Cerebellar nuclear complex (tissue), 1 donor: Measurements from ENCODE around the gene CST6.
"Not testable (repeated sequence)": the region's sequence is repeated elsewhere in the genome, so short reads cannot be mapped to it uniquely, and the experiment has no call there.

Experiments
- DNase-seq, 2 experiments: peaks; one replicate each; lab custom pipeline; 2025; lab: John Stamatoyannopoulos, UW

Gene CST6

GRCh38 chr11:66015454-66015881, 3.7 kb downstream of the CST6 start:
- DNase-seq: no peak

GRCh38 chr11:66015936-66016792, 4.4 kb downstream of the CST6 start:
- DNase-seq: no peak

- no peak for DNase-seq
Observed at GRCh38 chr11:66016793-66017177, 5.0 kb downstream of the CST6 start.

GRCh38 chr11:66017321-66017720, 5.5 kb downstream of the CST6 start:
- DNase-seq: no peak

GRCh38 chr11:66020212-66020611, 8.4 kb downstream of the CST6 start:
- DNase-seq: no peak

GRCh38 chr11:66020618-66021357, 9.0 kb downstream of the CST6 start:
- DNase-seq: no peak

- DNase-seq: no peak
Observed at GRCh38 chr11:66022401-66023185, 10.8 kb downstream of the CST6 start.

GRCh38 chr11:66023186-66023440, 11.3 kb downstream of the CST6 start:
- DNase-seq: not testable (repeated sequence)

- DNase-seq: no peak
Observed at GRCh38 chr11:66026017-66026529, 14.3 kb downstream of the CST6 start, which contains the start of gene CATSPER1. Gene CATSPER1, minus strand, starts transcription at chr11:66026479. Its CDS starts 100 bp downstream, at chr11:66026379.

GRCh38 chr11:66032957-66033735, 21.3 kb downstream of the CST6 start:
- no peak for DNase-seq

- DNase-seq: no peak
Observed at GRCh38 chr11:66035653-66036333, 24.0 kb downstream of the CST6 start.

- no peak for DNase-seq
Observed at GRCh38 chr11:66036334-66036710, 24.5 kb downstream of the CST6 start.

- DNase-seq: no peak
Observed at GRCh38 chr11:66037327-66037726, 25.5 kb downstream of the CST6 start.

GRCh38 chr11:66039765-66040164, 28.0 kb downstream of the CST6 start:
- no peak for DNase-seq

- no peak for DNase-seq
Observed at GRCh38 chr11:66042227-66042995, 30.6 kb downstream of the CST6 start.

GRCh38 chr11:66042996-66043906, 31.4 kb downstream of the CST6 start:
- no peak for DNase-seq

- DNase-seq: no peak
Observed at GRCh38 chr11:66044757-66045156, 32.9 kb downstream of the CST6 start.

- no peak for DNase-seq
Observed at GRCh38 chr11:66045177-66045639, 33.4 kb downstream of the CST6 start.

- no peak for DNase-seq
Observed at GRCh38 chr11:66046901-66047300, 35.1 kb downstream of the CST6 start.
